Panc1 (cell line): ENCODE data around the gene SEC16A. TPM values are rescaled to one million over a fixed set of nuclear protein-coding genes. Genes with fewer than 3 reads are reported as not detected.

Source experiments
- ATAC-seq: fragments of 200-7000 bp; cut with Tn5 transposase; 2 replicates; pipeline ENCODE4 v1.9.1; 2020; ENCODE audit warnings: mild to moderate bottlenecking, moderate library complexity
- BruUV-seq: library from RNA; stranded (reverse); fragments of 400-500 nt; replicated peaks from 2 replicates; lab custom pipeline; 2021; lab: Mats Ljungman, UMichigan
- CTCF ChIA-PET: fragments of 300-600 bp; sonication (Branson Sonifier 250); formaldehyde crosslinking; loops from one replicate; lab custom pipeline; 2022; ENCODE audit warnings: antibody characterized with exemption; lab: Charles Lee
- POLR2A ChIA-PET: fragments of 300-600 bp; sonication (Branson Sonifier 250); formaldehyde crosslinking; loops from one replicate; lab custom pipeline; 2022; ENCODE audit warnings: antibody characterized with exemption; lab: Charles Lee
- DNase-seq: peaks from one replicate; pipeline ENCODE4 v3.0.0-alpha.2; 2010; ENCODE audit warnings: low read depth, low spot score
- H3K27ac ChIP-seq: 2 replicates; pipeline ENCODE4 v1.5.1; 2011; ENCODE audit warnings: mild to moderate bottlenecking, low read length, inconsistent platforms
- H3K27me3 ChIP-seq: fragments of 200-500 bp; sonication (Bioruptor generic); 2 replicates; pipeline ENCODE4 v1.6.0; 2014; ENCODE audit warnings: low read length, inconsistent platforms; ENCODE audit not compliant: control insufficient read depth, insufficient read depth
- H3K36me3 ChIP-seq: fragments of 200-500 bp; sonication (Bioruptor generic); 2 replicates; pipeline ENCODE4 v1.5.1; 2014; ENCODE audit warnings: inconsistent platforms, mild to moderate bottlenecking, low read length, moderate library complexity; ENCODE audit not compliant: control insufficient read depth, insufficient read depth
- H3K4me1 ChIP-seq: 2 replicates; pipeline ENCODE4 v1.5.1; 2011; ENCODE audit warnings: inconsistent platforms, mild to moderate bottlenecking, low read length, moderate library complexity; ENCODE audit not compliant: control insufficient read depth, insufficient read depth
- H3K4me3 ChIP-seq, 2 experiments: 2 replicates each; pipeline ENCODE4 v1.5.1; 2011 to 2012; ENCODE audit warnings: low read depth in 2 of 2, low read length in 2 of 2, mild to moderate bottlenecking in 2 of 2, inconsistent platforms in 1 of 2, moderate library complexity in 1 of 2
- H3K9me3 ChIP-seq: fragments of 200-500 bp; sonication (Bioruptor generic); 2 replicates; pipeline ENCODE4 v1.5.1; 2014; ENCODE audit warnings: low read depth, mild to moderate bottlenecking, inconsistent platforms, low read length, moderate library complexity; ENCODE audit not compliant: control insufficient read depth, insufficient read depth
- CTCF ChIP-seq: fragments of 450-650 bp; IDR thresholded peaks from 2 replicates; pipeline ENCODE4 v1.5.1; 2017; ENCODE audit warnings: mild to moderate bottlenecking
- POLR2AphosphoS5 ChIP-seq: IDR thresholded peaks from 2 replicates; pipeline ENCODE4 v1.6.1; 2012; ENCODE audit warnings: mild to moderate bottlenecking, low read depth, low read length, moderate library complexity
- SIN3A ChIP-seq: IDR thresholded peaks from 2 replicates; pipeline ENCODE4 v1.6.1; 2012; ENCODE audit warnings: low read depth, mild to moderate bottlenecking, low read length, moderate library complexity, borderline replicate concordance; ENCODE audit not compliant: insufficient read depth
- TCF7L2 ChIP-seq: IDR thresholded peaks from 2 replicates; pipeline ENCODE4 v1.6.1; 2011; ENCODE audit warnings: mild to moderate bottlenecking, low read depth, low read length, inconsistent platforms
- in situ Hi-C: cut with HindIII; loops from 2 replicates; pipeline ENCODE4 v1.10.0; 2016; ENCODE audit warnings: low sequenced_read_pairs, low pct_unique_long_range_greater_than_20kb
- intact Hi-C: fragments of 100-400 bp; cut with micrococcal nuclease; formaldehyde crosslinking; loops from one replicate; pipeline ENCODE4 v1.10.0; 2022; ENCODE audit not compliant: unreplicated experiment
- total RNA-seq: library from RNA; stranded (reverse); gene quantifications from one replicate; pipeline ENCODE4 v1.2.1, GENCODE V29; 2021; ENCODE audit not compliant: unreplicated experiment
- TF ChIP-seq, protein P1 (sequence below), 2 experiments: IDR thresholded peaks; 2 replicates each; pipeline ENCODE4 v1.6.1; 2011 to 2012; ENCODE audit warnings: low read depth in 2 of 2, control low read depth in 1 of 2, low read length in 1 of 2, mild to moderate bottlenecking in 1 of 2, moderate library complexity in 1 of 2; ENCODE audit not compliant: insufficient read depth in 1 of 2

Gene SEC16A
- total RNA-seq, 1 experiment from 2014 or later = 76.5 TPM

DNA sequence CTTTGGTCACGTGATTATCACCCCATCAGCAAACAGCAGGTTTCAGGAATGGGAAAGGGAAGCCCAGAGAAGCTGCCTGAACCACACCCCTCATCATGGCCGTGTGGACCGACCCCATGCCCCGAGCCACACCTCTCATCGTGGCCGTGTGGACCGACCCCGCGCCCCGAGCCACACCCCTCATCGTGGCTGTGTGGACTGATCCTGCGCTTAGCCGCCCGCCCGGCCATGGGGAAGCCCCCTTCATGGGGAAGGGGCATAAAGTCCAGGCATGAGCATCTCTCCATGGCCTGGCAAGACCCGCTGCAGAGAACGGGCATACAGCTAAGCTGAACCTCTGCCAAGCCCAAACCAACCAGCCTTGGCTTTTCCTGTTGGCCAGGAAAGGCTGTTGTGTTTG, 89.3 kb downstream of the SEC16A start:
- H3K9me3 ChIP-seq = no peaks in the 10 kb centered on the region
- CTCF ChIA-PET = no interaction called here
- no peaks in the 10 kb centered on the region for H3K27me3 ChIP-seq
- no peak for TF ChIP-seq SIN3A
- 0 out of 2 replicates have a peak, but pooled peaks cover under 1% of the 10 kb centered on the region for H3K4me1 ChIP-seq
- no TSS peak for BruUV-seq
- no peak overlapping the region for H3K4me3 ChIP-seq
- POLR2A ChIA-PET = no interaction called here
- no peak for ATAC-seq
- intact Hi-C loops = no loop called here
- no peak for DNase-seq
- no peaks in the 10 kb centered on the region; the same call in 1 of the 2 replicates for H3K36me3 ChIP-seq
- in situ Hi-C loops = no loop called here
- no peak overlapping the region for H3K27ac ChIP-seq

- no TSS peak for BruUV-seq
- DNase-seq = no peak
- in situ Hi-C loops = no loop called here
- ChIA-PET CTCF (no interaction called here), POLR2A (no interaction called here)
- Histone ChIP-seq H3K4me3 (no peak overlapping the region), H3K36me3 (no peaks in the 10 kb centered on the region; the same call in 1 of the 2 replicates), H3K4me1 (no peaks in the 10 kb centered on the region), H3K9me3 (no peaks in the 10 kb centered on the region), H3K27ac (no peak overlapping the region), H3K27me3 (no peaks in the 10 kb centered on the region)
- TF ChIP-seq TCF7L2 (no peak), CTCF (no peak), POLR2AphosphoS5 (no peak), SIN3A (no peak)
- TF ChIP-seq, protein P1, sequence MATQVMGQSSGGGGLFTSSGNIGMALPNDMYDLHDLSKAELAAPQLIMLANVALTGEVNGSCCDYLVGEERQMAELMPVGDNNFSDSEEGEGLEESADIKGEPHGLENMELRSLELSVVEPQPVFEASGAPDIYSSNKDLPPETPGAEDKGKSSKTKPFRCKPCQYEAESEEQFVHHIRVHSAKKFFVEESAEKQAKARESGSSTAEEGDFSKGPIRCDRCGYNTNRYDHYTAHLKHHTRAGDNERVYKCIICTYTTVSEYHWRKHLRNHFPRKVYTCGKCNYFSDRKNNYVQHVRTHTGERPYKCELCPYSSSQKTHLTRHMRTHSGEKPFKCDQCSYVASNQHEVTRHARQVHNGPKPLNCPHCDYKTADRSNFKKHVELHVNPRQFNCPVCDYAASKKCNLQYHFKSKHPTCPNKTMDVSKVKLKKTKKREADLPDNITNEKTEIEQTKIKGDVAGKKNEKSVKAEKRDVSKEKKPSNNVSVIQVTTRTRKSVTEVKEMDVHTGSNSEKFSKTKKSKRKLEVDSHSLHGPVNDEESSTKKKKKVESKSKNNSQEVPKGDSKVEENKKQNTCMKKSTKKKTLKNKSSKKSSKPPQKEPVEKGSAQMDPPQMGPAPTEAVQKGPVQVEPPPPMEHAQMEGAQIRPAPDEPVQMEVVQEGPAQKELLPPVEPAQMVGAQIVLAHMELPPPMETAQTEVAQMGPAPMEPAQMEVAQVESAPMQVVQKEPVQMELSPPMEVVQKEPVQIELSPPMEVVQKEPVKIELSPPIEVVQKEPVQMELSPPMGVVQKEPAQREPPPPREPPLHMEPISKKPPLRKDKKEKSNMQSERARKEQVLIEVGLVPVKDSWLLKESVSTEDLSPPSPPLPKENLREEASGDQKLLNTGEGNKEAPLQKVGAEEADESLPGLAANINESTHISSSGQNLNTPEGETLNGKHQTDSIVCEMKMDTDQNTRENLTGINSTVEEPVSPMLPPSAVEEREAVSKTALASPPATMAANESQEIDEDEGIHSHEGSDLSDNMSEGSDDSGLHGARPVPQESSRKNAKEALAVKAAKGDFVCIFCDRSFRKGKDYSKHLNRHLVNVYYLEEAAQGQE (IDR thresholded peaks at IDR 0.05; ENCODE audit: insufficient read depth in 1 of 2, low read depth in 2 of 2, low read length in 1 of 2) = no peak
- ATAC-seq = no peak; the same call in 1 of the 2 replicates
- intact Hi-C loops = no loop called here
Observed at GRCh38 chr9:136392538-136393449, 90.0 kb downstream of the SEC16A start.
